ENCODE measurements around the gene KLHDC2. TPM values are rescaled to one million over a fixed set of nuclear protein-coding genes. Genes with fewer than 3 reads are reported as not detected.
"Not testable (repeated sequence)": the region's sequence is repeated elsewhere in the genome, so short reads cannot be mapped to it uniquely, and the experiment has no call there.

KLHDC2 gene
- total RNA-seq, 4 donors from 2014 or later, result 21.1 to 56.1 (median 41.5) TPM

DNA sequence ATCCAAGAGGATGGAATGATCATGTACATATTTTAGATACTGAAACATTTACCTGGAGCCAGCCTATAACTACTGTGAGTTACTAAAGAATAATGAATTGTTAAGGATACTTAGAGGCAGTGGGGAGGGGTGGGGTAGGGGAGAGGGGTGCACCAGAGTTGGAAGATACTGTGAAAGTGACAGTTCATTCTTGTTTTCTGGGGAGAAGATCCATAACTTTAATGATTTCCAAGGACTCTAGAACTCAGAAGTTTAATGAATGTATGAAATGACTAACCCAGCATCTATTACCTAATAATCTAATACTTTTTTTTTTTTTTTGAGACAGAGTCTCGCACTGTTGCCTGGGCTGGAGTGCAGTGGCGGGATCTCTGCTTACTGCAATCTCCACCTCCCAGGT, 10.5 kb downstream of the KLHDC2 start:
- H3K4me3 ChIP-seq, result no peak overlapping the region
- no peak overlapping the region for H3K27ac ChIP-seq
- intact Hi-C loops (cut with DNase I), result no loop called here
- DNase-seq, result no peak
- WGBS, 2 donors, result 90 to 98% methylated on average over 2 of the region's 2 CpGs
- no peaks in the 10 kb centered on the region for H3K4me1 ChIP-seq
- no peaks in the 10 kb centered on the region for H3K27me3 ChIP-seq
- H3K36me3 ChIP-seq, result peaks cover 4 to 100% (median 36%) of the 10 kb centered on the region in 3 donors
- no peaks in the 10 kb centered on the region for H3K9me3 ChIP-seq
- no peak for TF ChIP-seq POLR2A (IDR thresholded peaks at IDR 0.05)
- TF ChIP-seq, protein P1, sequence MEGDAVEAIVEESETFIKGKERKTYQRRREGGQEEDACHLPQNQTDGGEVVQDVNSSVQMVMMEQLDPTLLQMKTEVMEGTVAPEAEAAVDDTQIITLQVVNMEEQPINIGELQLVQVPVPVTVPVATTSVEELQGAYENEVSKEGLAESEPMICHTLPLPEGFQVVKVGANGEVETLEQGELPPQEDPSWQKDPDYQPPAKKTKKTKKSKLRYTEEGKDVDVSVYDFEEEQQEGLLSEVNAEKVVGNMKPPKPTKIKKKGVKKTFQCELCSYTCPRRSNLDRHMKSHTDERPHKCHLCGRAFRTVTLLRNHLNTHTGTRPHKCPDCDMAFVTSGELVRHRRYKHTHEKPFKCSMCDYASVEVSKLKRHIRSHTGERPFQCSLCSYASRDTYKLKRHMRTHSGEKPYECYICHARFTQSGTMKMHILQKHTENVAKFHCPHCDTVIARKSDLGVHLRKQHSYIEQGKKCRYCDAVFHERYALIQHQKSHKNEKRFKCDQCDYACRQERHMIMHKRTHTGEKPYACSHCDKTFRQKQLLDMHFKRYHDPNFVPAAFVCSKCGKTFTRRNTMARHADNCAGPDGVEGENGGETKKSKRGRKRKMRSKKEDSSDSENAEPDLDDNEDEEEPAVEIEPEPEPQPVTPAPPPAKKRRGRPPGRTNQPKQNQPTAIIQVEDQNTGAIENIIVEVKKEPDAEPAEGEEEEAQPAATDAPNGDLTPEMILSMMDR (IDR thresholded peaks at IDR 0.05), result no peak

DNA sequence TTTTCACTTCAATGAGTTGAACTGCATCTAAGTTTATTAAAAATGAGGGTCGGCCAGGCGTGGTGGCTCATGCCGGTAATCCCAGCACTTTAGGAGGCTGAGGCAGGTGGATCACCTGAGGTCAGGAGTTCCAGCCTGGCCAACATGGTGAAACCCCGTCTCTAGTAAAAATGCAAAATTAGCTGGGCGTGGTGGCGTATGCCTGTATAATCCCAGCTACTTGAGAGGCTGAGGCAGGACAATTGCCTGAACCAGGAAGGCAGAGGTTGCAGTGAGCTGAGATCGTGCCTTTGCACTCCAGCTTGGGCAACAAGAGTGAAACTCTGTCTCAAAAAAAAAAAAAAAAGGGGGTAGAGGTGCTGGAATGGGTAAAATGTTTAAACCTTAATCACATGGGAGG, 13.1 kb downstream of the KLHDC2 start:
- H3K4me3 ChIP-seq; H3K4me1 ChIP-seq; H3K27me3 ChIP-seq; H3K27ac ChIP-seq; intact Hi-C loops (cut with DNase I); H3K9me3 ChIP-seq; DNase-seq: not testable (repeated sequence)
- WGBS, 2 donors, result 84 to 85% methylated on average over 7 of the region's 7 CpGs
- H3K36me3 ChIP-seq, result peaks cover 4 to 100% (median 54%) of the 10 kb centered on the region in 3 donors

DNA sequence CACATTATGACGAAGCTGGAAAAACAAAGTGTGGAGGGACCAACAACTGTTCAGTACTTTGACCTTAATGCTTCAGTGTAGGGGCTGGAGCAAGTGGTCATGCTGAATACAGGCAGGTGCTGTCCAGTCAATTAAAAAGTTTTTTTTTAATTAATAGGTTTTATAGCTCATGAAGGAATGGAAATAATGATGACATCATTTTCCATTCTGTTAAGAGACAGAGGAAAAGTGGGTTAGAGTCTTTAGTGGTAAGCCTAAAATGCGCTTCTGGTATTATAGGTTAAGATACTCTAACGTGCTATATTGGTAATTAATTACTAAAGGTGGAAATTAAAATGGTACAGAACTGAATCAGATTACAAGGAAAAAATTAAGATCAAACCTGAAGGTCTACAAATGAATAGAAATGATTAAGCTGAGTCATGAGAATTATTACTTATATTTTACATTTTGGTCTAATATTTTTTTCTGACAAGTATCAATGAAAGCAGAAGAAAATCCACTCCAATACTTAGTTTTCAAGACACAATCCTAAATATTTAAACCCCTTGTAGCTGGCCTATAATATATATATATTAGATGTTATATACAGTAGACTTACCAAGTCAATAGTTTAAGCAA, 15.6 kb downstream of the KLHDC2 start:
- intact Hi-C loops (cut with DNase I), result no loop called here
- Histone ChIP-seq H3K36me3 (peaks cover 7 to 100% (median 58%) of the 10 kb centered on the region in 3 donors), H3K9me3 (no peaks in the 10 kb centered on the region), H3K27ac (no peak overlapping the region), H3K4me1 (no peaks in the 10 kb centered on the region), H3K27me3 (no peaks in the 10 kb centered on the region), H3K4me3 (no peak overlapping the region)
- 63 to 86% methylated on average over 3 of the region's 3 CpGs for WGBS, 2 donors
- no peak for DNase-seq
- TF ChIP-seq POLR2A (IDR thresholded peaks at IDR 0.05), result no peak
- TF ChIP-seq, protein P1 (IDR thresholded peaks at IDR 0.05), result no peak

DNA sequence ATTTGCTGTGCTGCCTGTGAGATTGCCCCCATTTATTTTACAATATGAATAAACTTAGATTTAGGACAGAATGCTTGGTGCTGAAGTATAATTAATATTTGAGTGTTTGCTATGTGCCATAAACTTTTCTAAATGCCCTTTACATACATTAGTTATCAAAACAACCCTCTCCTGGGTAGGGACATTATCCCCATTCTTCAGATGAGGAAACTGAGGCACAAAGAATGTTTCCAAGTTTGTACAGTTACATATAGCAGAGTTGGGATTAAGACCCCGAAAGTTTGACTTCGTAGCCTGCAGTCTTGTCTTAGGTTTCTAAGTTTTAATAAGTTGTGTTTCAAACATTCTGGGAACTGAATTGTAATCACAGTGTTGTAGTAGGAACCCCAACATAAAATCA, 18.4 kb downstream of the KLHDC2 start:
- Histone ChIP-seq H3K4me3 (no peak overlapping the region), H3K4me1 (no peaks in the 10 kb centered on the region), H3K27ac (no peak overlapping the region), H3K9me3 (no peaks in the 10 kb centered on the region), H3K27me3 (no peaks in the 10 kb centered on the region), H3K36me3 (peaks cover 13 to 100% (median 65%) of the 10 kb centered on the region in 3 donors)
- 100% methylated on average over 2 of the region's 2 CpGs for WGBS, 2 donors
- intact Hi-C loops (cut with DNase I), result no loop called here
- no peak for TF ChIP-seq POLR2A (IDR thresholded peaks at IDR 0.05)
- TF ChIP-seq, protein P1 (IDR thresholded peaks at IDR 0.05), result no peak
- no peak for DNase-seq

DNA sequence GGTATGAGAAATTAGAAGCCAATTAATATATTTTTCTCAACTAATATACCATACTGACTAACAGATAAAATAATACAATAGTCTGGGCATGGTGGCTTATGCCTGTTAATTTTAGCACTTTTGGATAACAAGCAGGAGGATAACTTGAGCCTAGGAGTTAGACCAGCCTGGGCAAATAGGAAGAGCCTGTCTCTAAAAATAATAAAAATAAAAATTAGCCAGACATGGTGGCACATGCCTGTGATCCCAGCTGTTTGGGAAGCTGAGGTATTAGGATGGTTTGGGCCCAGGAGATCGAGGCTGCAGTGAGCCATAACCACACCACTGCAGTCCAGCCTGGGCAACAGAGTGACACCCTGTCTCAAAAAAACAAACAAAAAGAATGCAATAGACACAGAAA, 24.7 kb downstream of the KLHDC2 start:
- no peak for DNase-seq
- H3K4me1 ChIP-seq, result no peaks in the 10 kb centered on the region
- TF ChIP-seq, protein P1 (IDR thresholded peaks at IDR 0.05), result no peak
- no peak for TF ChIP-seq POLR2A (IDR thresholded peaks at IDR 0.05)
- H3K36me3 ChIP-seq, result peaks cover 20 to 100% (median 43%) of the 10 kb centered on the region in 3 donors
- intact Hi-C loops (cut with DNase I), result no loop called here
- 0% methylated on average over 1 of the region's 1 CpG for WGBS, 2 donors
- H3K27ac ChIP-seq, result no peak overlapping the region
- H3K27me3 ChIP-seq, result no peaks in the 10 kb centered on the region
- no peak overlapping the region for H3K4me3 ChIP-seq
- H3K9me3 ChIP-seq, result no peaks in the 10 kb centered on the region

DNA sequence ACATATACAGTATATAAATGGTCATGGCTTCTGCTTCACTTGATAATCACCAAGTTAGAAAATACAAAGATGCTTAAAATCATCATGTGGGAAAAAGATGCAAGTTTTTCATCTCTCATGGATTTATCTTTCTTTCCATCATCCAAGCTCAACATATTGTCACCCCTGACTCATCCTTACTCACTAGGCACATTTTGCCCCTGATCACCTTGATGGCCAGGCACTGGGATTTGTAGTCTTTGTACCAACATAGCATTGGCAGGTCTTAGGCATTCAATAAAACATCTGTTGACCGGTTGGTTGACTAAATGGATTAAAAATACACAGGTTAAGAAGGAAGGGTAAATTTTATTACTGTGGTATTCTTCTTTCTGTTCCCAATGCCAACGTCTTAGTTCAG, 28.1 kb downstream of the KLHDC2 start:
- H3K4me3 ChIP-seq, result no peak overlapping the region
- H3K4me1 ChIP-seq, result no peaks in the 10 kb centered on the region
- TF ChIP-seq, protein P1 (IDR thresholded peaks at IDR 0.05), result no peak
- no peak for TF ChIP-seq POLR2A (IDR thresholded peaks at IDR 0.05)
- no peak for DNase-seq
- WGBS, 2 donors, result 89 to 93% methylated on average over 2 of the region's 2 CpGs
- H3K36me3 ChIP-seq, result peaks cover 19 to 100% (median 41%) of the 10 kb centered on the region in 3 donors
- intact Hi-C loops (cut with DNase I), result no loop called here
- no peak overlapping the region for H3K27ac ChIP-seq
- no peaks in the 10 kb centered on the region for H3K27me3 ChIP-seq
- H3K9me3 ChIP-seq, result no peaks in the 10 kb centered on the region

Measured in esophagus squamous epithelium (tissue), 5 donors.